Measurements from ENCODE around the gene SEPTIN12.

Gene SEPTIN12

DNA sequence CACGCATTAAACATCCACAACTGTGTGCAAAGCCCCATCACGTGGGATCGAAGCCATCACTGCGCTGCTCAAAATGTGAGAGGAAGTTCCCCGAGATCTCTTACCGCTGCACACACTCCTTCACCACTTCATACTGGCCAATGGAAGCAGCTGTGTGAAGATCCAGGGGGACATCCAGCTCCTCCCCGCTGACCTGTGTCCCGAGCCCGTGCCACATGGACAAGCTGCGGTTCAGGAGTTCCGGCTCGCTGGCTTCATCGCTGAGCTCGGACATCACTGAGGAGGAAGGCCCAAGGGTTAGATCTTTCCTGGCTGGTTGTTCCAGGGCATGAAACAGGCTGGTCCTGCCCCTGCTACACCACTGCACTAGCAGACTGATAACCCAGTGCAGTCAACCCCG lies 58.3 kb downstream of the SEPTIN12 start:
- no peak for DNase-seq (ENCODE audit: low read depth, low spot score)

GRCh38 chr16:4728676-4729075 lies 59.5 kb downstream of the SEPTIN12 start:
- no peak for DNase-seq (ENCODE audit: low read depth, low spot score)
